GM21737 (cell line): ENCODE results near the gene NHSL2.

Experiments used
- ATAC-seq: cut with Tn5 transposase; IDR thresholded peaks from one replicate; pipeline ENCODE4 v1.9.1; 2021; ENCODE audit warnings: mild to moderate bottlenecking, moderate library complexity; ENCODE audit not compliant: unreplicated experiment

Gene NHSL2

DNA sequence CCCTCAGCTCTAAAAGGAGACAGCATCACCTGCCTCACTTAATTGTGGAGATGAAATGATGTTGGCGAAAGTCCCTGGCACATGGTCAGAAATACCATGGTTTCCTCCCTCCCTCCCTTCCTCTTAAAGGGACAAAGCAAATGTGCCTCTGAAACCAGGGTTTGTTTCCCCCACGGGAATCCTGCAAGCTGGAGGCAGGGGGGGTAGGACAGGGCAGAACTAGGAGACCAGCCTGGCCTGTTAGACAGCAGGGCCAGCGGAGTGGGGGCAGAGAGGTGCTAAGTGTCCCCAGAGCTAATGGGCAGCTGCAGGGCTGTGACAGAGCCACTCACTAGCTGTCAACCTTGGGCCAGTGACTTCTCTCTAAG, 215.4 kb downstream of the NHSL2 start:
- ATAC-seq = no peak

GRCh38 chrX:72126539-72127140, 216.0 kb downstream of the NHSL2 start:
- ATAC-seq = peak; percentile 56

DNA sequence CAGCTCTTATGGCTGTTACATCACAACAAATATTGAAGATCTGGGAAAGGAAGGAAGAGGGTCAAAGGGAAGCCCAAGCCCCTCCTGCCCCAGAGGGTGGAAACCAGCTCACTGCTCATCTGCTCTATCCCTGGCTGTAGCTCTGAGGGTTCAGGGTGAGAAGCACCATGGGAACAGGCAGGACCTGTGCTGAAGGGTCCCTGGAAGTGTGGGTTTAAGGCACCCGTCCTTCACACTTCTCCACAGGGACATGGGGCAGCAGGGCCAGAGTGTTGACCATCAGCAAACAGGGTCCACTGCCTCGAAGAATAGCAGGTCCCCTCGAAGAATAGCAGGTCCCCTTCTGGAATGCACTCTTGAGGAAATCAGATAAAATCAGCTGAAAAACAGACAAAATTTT, 216.7 kb downstream of the NHSL2 start:
- no peak for ATAC-seq

DNA sequence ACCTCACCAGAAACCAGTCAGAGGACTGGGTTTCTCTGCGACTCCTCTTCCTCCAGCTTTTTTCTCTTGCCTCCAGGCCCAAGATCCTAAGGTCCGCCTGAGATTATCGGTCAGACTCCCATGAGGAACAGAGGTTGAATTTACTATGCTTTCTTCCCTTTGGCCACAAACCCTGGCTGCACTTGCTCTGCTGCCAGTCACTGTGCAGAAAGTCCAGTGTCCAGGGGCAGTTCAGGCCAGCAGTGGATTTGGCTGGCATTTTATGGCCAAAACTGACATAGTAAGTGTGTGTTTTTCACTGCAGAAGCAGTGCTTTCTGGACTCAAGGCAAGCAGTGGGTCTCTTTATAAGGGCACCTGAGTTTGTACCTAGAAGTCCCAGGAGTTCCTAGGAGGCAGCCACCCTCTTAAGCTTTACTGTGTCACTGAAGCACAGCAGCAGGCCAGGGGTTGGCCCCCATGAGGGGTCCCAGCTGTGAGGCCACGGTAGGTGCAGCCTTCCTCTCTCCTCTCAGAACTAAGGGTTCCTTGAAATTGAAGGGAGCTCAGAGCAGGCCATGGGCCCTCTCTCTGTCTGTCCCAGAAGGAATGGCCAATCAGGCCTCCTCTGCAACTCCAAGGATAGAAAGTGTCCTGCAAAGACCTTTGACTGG, 217.7 kb downstream of the NHSL2 start:
- ATAC-seq = no peak

- no peak for ATAC-seq
Observed at GRCh38 chrX:72128881-72129280, 218.2 kb downstream of the NHSL2 start.

GRCh38 chrX:72129661-72130060, 219.0 kb downstream of the NHSL2 start:
- ATAC-seq = no peak

DNA sequence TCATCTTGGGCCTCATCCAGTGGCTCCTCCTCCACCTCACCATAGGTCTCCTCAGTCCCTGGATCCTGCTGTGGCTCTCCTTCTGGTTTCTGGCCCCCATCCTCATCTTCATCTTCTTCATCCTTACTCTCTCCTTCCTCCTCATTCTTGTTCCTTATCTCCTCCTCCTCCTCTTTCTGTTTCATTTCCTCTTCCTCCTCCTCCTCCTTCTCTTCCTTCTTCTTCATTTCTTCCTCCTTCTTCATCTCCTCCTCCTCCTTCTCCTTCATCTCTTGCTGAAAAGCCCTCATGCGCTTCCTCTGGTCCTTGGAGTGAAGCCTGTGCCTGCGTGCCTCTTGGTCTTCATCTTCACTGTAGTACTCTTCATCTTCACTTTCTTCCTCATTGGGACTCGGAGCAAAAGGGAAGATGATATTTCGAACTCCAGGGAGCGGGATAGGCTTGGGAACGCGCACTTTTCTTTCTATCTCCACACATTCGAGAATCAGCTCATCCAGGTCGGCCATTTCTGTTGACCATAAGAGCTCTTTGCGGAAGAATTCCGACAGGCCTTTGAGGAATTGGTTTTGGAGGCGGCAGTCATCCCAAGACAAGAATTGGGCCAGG, 219.6 kb downstream of the NHSL2 start:
- no peak for ATAC-seq

- ATAC-seq = no peak
Observed at GRCh38 chrX:72130762-72131250, 220.2 kb downstream of the NHSL2 start.

DNA sequence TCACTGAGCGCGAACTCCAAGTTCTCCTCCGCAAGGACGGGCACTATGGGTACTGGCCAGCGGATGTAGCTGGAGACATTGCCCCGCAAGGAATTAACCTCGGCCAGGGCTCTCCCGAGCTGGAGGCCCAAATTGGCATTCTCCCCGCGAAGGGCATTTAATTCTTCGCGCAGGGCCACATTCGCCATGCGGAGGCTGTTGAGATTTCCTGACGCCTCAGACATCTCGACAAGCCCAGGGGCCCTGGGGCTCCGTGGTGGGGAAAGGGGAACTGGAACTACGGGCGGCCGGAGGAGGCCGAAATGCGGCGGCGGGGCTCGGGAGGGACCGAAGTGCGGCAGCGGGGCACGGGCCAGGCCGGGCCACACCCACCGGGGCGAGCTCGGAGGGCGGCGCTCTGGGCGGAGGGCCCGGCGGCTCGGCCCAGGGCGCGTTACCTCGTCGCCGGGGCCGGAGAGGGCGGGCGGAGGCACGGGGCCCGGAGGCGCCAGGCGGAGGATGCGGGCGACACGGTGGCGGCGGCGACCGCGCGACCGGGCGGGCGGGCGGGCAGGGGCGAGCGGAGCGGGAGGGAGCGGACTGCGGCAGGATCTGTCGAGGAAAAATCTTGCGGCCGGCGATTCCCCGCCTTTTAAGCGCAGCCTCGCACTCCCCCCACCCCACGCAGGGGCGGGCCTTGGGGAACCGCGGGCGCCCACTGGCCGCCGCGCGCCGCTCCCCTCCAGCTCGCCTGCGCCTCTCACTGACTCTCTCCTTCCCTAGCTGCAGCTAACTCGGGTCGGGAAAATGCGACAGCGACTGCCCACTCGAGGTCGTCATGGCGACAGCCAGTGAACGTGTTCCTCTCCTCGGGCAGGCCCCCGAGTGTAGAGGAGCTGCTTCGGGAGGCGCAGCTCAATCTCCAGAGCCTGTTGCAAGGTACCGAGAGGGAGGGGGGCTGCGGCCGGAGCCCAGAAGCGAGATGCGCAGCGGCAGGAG, 221.0 kb downstream of the NHSL2 start, which contains the start of gene RTL5:
Gene RTL5 (minus strand): TSS at position 599 of the 978 bp plus-strand sequence.
- ATAC-seq = peak; percentile 73

- ATAC-seq = no peak
Observed at GRCh38 chrX:72132456-72132855, 221.8 kb downstream of the NHSL2 start.

GRCh38 chrX:72133851-72134546, 223.4 kb downstream of the NHSL2 start:
- no peak for ATAC-seq

DNA sequence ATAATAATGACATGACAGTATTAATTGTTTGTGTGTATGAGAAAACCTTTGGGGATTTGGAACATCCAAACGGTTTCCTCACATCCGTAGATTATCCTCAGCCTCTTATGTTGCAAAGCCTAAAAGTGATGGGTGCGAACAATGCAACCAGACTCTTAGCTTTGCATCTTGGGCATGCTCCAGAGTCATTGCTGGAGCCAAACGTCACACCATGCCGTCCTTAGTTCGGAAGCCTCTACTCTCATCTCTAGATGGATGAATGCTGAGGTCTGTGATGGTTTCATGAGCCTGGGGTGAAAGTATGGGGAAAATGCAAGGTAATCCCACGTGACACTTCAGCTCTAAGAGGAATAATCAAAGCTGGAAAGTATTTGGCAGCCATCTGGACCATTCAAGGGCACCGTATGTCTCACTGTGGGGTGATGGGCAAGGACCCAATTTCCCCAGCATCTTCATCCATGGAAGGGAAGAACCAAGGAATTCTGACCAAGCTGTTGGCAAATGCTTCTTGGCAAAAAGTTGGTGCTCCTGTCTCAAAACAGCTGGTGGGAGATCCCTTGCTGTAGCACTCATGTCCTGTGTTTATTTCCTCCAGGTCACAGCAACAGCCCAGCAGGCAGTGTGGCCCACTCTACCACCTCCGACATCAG, 227.3 kb downstream of the NHSL2 start:
- no peak for ATAC-seq

DNA sequence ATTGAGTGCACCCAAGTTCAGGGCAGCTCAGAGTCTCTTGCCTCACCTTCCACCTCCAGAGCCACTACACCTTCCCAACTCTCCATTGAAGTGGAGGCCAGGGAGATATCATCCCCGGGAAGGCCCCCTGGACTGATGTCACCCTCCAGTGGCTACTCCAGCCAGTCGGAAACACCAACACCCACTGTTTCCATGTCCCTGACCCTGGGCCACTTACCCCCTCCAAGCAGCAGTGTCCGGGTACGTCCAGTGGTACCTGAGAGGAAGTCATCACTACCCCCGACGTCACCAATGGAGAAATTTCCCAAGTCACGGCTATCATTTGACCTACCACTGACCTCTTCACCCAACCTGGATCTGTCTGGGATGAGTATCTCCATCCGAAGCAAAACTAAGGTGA, 228.9 kb downstream of the NHSL2 start:
- no peak for ATAC-seq

- no peak for ATAC-seq
Observed at GRCh38 chrX:72141372-72142004, 230.8 kb downstream of the NHSL2 start.

DNA sequence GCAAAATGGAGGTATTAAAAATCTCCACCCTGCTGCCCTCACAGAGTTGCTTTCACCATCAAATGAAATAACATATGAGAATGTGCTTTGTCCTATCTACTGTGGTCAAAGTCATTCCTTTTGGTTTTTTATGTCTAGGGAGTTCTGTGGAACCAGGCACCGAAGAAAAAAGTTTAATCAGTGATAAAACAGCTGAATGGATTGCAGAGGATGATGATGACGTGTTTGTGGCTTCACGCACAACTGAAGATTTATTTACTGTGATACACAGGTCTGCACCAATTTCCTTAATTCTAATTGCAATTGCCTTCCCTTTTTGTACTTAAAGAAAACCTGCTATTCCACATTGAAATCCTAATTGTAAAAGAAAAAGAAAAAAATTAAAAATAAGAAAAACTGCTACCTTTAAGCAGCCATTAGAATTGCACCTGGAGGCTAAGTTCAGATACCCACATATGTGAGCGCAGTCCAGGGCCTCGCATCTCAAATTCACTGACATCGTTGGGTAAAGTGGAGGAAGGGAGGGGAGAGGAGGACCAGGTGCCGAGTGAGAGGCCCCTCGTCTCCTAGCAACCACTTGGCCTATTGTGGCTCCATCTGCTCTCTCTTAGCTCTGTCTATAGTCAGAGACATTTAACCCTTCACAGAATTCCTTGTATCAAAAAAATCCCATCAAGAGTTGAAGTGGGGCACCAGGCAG, 231.6 kb downstream of the NHSL2 start:
- no peak for ATAC-seq

DNA sequence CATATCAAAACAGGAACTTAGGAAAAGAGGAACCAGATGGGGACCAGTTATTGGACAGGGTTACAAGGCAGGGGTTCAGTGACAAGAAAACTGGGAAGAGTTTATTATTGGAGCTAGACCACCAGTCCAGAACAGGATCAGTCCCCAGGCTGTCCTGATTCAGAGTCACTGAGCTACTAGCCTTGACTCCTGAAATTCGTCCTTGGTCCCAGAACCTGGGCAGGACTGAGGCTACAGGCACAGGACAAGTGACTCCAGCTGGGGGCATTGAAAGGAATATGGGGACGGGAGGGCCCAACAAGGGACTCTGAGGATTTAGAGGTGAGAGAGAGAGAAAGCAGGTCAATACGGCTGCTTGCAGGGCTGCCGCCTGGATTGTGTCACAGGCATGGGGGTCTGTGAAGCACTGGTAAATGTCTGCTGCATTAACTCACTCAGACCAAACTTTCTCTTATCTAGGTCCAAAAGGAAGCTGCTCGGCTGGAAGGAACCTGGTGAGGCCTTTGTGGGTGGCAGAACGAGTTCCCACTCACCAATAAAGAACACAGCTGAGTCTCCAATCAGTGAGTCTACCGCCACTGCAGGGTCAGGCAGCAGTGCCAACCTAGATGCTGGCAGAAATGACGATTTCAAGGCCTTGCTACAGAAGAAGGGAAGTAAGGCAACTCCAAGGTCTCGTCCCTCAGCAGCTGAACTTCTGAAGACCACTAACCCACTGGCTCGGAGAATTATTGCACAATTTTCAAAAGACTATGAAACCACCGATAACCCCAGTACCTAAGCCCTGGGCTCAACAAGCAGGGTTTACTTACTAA, 232.4 kb downstream of the NHSL2 start:
- no peak for ATAC-seq

GRCh38 chrX:72143609-72143907, 232.9 kb downstream of the NHSL2 start:
- ATAC-seq = no peak

DNA sequence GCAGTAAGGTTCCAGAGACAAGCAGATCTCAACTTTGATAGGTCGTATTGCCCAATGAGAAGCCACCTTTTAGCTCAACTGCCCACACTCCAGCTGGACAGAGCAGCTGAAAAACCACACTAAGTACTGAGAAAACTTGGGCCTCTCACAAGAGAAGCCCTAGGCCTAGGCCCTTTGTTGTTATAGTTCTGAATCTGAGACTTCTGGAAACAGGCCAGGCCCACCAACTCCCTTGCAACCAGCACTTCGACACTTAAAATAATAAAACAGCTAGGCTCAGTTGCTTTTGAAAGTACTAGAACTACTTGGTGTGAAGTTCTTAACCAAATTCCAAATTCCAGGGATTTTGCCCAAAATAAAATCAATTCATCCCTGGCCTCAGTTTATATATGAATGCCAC, 234.5 kb downstream of the NHSL2 start:
- ATAC-seq = no peak
